HG03064 (cell line): ENCODE measurements around the gene MGMT.

Experiments used
- ATAC-seq: cut with Tn5 transposase; IDR thresholded peaks from one replicate; pipeline ENCODE4 v1.9.1; 2021; ENCODE audit warnings: low read depth; ENCODE audit not compliant: unreplicated experiment

The MGMT gene

DNA sequence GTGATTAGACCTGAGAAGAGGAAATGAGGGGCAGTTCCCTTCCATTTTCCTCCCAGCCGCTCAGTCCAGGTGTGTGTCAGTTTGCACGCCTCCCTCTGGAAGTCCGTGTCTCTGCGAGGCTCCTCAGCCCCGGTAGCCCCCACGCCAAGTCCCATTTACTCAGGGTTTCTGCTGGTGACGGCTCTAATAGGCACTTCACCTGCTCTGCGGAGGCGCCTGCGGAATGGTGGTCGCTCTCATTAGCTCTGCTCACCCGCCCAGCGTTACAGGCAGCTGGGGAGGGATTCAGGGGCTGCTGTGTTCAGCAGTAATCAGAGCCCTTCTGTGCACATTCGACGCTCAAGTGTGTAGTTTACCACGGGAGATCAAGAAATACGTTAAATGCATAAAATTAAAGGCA is 179.9 kb downstream of the MGMT start:
- ATAC-seq = no peak

- no peak for ATAC-seq
These were observed 180.5 kb downstream of the MGMT start for GRCh38 chr10:129647590-129647989.

GRCh38 chr10:129648856-129649255 is 181.8 kb downstream of the MGMT start:
- ATAC-seq = no peak

GRCh38 chr10:129652021-129652420 is 185.0 kb downstream of the MGMT start:
- no peak for ATAC-seq

GRCh38 chr10:129652521-129653201 is 185.6 kb downstream of the MGMT start:
- ATAC-seq = no peak

GRCh38 chr10:129653428-129653827 is 186.4 kb downstream of the MGMT start:
- ATAC-seq = no peak

DNA sequence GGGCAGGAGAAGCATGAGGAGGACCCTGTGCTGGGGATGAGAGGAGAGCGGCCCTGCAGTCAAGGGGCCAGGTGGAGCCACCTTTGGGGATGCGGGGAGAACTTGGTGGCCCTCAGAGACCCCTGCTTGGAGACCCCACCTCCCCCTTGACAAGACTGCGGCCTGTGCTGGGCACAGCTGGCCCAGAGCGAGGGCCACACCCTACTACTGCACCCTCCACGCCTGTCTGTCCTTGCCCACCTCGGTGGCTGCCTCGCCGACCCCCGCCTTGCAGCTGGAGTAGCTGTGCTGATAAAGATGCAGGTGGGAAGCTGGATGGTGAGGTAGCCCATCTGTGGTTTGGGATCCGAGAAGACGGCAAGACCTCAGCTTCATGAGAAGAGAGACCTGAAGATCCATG is 186.8 kb downstream of the MGMT start:
- ATAC-seq = no peak

DNA sequence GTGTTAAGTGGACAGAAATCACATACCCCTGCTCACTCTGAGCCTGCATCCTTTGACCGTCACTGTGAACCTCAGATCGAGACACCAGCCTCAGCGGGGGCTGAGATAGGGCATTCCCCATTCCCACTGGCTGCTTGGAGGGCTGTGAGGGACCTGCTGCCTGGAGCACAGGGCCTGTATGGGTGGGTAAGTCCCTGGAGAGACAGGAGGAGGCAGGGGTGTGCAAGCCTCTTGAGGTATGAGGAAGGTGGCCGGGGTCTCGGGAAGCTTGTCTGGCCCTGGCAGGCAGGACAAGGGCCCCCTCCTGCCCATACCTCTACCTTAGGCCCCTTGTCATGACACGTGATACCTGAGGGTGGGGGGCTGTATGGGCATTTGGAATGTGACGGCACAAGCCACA is 187.4 kb downstream of the MGMT start:
- no peak for ATAC-seq

DNA sequence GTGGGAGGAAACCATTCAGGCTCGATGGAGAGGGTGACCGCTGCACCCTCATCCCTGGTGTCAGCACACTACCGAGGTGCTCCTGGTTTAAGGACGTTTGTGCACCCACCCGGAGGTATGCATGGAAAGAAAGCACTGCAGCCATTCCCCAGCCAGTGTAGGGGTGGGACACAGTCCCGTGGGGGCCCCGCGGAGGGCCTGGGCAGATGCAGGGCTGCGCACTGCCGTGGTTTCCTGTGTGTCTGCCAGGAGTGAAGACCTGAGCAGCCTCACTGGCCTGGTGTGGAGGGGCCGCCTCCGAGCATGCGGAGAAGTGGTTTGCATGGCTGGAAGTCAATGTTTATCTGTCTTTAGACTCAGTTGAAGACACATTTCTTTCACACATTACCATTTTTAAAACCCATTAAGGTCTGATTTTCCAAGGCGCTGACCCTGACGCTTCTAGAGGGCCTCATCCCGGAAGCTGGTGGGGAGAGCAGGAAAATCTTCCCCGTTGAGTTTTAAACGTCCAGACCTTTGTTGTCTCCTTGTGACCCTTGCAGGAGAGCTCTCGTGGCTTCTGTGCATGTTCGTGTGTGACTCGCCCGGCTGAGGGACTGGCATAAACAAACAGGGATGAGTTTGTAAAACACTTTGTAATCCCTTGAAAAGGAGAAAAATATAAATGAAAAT is 188.1 kb downstream of the MGMT start:
- ATAC-seq = no peak

DNA sequence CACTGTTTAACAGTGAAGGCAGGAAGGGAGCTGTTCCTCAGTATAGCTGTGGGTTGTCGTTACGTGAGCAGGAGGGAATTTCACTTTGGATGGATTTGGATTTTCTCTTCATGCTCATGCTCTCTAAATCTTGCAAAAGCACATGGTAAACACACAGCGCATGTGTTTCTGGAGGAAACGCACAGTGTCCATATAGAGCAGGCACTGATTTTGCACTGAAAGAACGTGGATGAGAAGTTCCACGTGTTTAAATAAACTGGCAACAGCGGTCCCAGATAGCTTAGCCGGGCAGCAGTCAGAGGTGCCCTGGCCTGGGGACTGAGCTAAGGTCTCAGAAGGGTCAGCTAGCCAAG is 188.6 kb downstream of the MGMT start:
- no peak for ATAC-seq

DNA sequence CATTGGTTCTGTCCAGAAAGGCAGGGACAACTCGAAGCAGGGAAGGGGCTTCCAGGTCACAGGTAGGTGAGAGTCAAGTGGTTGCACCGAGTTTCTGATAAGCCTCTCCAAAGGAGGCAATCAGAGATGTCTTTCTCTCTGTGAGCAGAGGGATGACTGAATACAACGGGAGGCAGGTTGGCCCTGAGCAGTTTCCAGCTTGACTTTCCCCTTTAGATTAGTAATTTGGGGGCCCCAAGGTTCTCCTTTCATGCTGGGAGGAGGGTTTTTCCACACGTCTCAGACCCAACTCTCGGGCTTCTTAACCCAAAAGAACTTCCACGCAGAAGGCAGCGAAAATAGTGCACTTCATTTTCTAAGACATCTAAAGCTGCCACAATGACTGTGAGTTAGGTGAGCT is 189.6 kb downstream of the MGMT start:
- no peak for ATAC-seq

- no peak for ATAC-seq
These were observed 190.4 kb downstream of the MGMT start for GRCh38 chr10:129657297-129658017.

- no peak for ATAC-seq
These were observed 191.5 kb downstream of the MGMT start for GRCh38 chr10:129658376-129659072.

GRCh38 chr10:129659508-129660268 is 192.6 kb downstream of the MGMT start:
- ATAC-seq = no peak

DNA sequence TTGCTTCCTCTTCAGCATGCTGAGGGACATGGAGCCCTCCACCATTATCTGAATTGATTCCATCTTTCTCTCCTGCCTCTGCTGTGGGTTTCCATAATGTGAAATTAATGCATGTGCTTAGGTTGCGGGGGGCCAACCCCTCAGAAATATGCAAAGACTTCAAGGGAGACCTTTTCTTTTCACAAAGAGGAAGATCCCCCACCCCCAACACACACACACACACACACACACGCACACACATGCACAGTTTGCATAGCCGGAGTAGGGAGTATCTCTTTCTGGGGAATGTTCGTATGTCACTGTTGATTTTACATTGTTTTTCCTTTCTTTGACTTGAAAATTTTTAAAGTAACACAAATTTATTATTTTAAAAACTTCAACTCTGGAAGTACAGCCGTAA is 193.5 kb downstream of the MGMT start:
- no peak for ATAC-seq

DNA sequence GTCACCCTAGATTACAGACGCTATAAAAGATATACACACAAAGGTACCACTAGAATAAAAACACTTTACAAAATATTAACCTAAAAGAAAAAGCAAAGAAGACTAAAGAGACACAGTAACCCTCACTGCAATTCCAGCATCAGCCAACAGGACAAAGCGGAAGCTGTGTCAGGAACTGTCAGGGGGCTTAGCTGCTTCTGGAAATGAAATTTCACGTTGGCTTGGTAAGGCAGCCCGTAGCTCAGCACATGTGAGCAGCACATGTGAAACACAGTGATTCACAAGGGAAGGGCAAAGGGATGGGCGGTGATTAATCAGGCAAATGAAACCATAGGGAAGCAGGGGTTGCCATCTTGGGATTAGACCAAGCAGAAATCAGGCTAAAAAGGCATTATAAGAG is 195.4 kb downstream of the MGMT start:
- ATAC-seq = no peak

DNA sequence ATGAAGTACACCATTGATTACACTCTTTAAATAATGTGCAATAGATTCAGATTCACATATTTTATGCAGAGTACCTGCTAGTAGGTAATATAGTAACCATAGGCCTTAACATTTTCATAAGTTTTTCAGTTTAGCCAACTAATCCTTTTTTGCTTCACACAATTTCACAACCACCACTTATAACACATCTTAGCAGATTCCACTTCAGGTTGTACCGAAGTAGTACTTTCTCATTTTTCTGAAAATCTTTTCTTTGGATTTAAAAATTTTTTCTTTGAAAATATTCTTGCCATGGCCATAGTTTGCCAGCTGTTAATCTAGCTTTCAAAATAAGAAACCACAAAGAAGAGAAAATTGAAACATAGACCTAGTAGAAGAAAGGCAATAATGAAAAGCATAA is 203.1 kb downstream of the MGMT start:
- no peak for ATAC-seq

DNA sequence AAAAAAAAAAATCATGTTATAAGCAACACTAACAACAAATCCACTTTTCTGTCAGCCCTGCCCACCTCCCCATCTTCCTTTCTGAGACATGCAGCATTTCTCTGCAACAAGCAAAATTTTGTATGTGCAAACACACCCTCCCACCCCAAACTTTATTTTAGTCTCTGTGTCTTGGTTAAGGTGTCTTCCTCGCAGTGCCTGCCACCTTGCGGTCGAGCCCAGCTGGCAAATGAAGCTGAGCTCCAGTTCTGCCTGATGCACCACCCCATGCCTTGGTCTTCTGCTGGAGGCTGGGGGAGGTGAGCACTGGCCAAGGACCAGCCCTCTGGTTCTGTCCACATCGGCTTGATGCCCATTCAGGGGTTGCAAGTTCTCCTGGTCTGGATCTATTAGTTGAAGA is 206.3 kb downstream of the MGMT start:
- ATAC-seq = no peak

DNA sequence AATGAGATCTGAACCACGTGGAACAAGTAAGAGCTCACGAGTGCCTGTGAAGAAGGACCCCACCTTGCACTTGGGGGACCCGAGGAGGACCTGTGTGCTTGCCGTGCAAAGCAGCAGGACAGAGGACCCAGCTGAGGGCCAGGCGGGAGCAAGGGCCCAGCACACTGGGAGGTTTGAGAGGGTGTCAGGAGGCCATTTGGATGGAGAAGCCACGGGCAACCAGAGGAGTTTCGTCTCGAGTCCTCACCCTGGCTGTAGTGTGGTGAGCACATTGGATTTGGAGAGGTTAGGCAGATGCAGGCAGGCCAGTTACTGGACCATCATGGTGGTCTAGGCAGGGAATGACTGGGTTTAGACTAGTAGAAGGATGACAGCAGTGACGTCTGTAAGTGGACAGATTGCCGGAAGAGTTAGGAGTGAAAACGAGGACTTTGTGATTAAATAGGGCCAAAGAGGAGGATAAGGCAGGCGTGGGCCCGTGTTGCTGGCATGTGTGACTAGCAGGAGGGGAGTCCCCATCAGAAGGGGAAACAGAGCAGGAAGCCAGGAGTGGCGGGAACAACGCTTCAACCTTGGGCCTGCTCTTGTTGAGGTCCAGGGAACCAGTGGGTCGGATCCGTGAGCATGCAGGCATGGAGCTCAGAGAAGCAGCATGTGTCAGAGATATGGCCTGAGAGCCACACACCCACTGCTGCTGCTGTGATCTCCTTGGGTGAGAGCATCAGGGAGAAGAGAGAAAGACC is 208.2 kb downstream of the MGMT start:
- ATAC-seq = no peak

DNA sequence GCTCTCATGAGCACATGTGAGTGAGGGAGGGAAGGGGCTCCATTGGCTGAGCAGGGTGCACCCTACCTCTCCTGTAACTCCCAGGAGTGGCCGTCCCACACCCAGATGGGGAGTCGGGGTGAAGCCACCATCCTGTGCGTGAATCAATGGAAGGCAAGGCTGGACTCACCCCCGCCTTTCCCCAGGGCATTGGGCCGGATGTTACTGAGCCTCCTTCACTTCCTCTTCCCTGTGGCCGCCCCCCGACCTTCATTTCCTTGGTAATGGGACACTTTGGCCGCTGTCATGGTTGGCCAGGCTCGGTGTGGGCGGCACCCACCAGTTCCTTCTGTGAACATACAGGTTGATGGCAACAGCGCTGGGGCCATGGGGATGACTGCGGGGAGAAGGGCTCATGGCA is 209.0 kb downstream of the MGMT start:
- ATAC-seq = no peak
